ENCODE measurements around the gene B3GNT9. TPM values are rescaled to one million over a fixed set of nuclear protein-coding genes. Genes with fewer than 3 reads are reported as not detected.

B3GNT9 gene, protein sequence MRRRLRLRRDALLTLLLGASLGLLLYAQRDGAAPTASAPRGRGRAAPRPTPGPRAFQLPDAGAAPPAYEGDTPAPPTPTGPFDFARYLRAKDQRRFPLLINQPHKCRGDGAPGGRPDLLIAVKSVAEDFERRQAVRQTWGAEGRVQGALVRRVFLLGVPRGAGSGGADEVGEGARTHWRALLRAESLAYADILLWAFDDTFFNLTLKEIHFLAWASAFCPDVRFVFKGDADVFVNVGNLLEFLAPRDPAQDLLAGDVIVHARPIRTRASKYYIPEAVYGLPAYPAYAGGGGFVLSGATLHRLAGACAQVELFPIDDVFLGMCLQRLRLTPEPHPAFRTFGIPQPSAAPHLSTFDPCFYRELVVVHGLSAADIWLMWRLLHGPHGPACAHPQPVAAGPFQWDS
- total RNA-seq = 55.6 and 102 TPM in 2 replicates

DNA sequence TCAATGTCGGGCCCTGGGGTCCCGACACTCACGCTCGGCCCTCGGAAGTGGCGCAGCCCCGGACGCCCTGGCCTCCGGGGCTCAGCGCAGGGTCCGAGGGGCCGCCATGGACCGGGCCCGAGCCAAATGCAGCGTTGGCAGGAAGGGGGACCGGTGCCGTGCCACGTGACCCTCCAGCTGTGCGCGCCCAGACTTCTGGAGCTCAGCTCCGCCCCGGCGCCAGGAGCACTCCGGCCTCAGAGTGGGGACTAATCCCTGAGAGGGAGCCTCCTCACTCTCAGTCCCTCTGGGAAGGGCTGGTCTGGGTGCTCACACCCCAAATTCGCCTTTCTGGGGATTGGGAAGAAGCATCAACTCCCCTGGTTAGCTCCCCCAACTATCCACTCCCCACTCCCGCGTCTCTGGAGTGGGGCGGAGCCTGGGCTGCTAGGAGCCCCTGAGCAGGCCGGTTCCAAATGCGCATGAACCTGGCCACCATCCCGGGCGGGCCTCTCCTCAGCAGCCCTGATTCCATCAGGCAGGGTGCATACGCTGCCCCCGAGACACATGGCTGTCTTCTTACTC lies at the start of gene B3GNT9:
Gene B3GNT9 (minus strand): TSS at position 166 of the 564 bp plus-strand sequence. CDS start 513 bp downstream, outside the sequence.

GRCh38 chr16:67199011-67199807 lies 48.4 kb upstream of the B3GNT9 start, which contains the start of gene ELMO3:
ELMO3 (plus strand) TSS chr16:67199131; CDS start chr16:67199327, 196 bp downstream.

GRCh38 chr16:67191995-67192681 lies 41.3 kb upstream of the B3GNT9 start, which contains the start of gene E2F4:
E2F4 (plus strand) TSS chr16:67192155; CDS start chr16:67192228, 73 bp downstream.

GRCh38 chr16:67190041-67190440 lies 39.2 kb upstream of the B3GNT9 start, which contains the start of gene EXOC3L1:
EXOC3L1 (minus strand) TSS chr16:67190136; CDS start chr16:67189676, 460 bp downstream.

DNA sequence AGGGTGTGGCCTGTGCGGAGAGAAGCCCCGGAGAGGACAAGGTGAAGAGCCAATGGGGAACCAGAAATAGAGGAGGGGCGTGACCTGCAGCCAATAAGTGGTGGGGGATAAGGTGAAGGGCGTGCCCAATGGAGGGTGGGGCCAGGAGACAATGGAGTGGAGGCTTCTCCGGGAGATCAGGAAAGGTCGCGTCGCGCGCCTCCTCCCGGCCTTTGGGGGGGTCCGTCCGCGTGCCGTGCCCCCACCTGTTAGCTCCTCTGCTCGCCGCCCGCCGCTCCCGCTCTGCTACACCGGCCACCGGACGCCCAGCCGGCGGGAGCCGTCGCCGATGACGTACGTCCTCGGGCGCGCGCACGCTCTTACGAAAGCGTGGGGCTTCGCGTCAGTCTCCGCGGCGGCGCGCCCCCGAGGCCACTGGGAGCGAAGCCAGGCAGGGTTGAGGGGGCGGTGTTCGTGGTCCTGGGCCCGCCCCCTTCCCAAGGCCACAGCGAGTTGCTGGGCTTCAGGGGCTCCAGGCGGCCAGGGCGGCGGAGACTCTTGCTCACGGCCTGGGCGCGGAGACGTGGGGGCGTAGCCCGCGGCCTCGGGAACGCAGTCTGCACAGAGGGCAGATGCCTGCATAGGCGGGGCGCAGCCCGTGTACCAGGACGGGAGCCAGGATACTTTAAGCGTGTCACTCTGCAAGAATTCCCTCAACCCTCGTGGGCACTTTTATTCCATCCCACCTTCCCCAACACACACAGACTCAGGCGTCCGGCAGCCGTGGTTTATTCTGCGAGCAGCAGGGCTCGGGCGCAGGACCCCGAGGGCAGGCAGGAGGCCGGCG lies 33.0 kb upstream of the B3GNT9 start, which contains the start of gene MATCAP1:
Gene MATCAP1 (minus strand): TSS at position 337 of the 826 bp plus-strand sequence. CDS start 3,353 bp downstream, outside the sequence.

DNA sequence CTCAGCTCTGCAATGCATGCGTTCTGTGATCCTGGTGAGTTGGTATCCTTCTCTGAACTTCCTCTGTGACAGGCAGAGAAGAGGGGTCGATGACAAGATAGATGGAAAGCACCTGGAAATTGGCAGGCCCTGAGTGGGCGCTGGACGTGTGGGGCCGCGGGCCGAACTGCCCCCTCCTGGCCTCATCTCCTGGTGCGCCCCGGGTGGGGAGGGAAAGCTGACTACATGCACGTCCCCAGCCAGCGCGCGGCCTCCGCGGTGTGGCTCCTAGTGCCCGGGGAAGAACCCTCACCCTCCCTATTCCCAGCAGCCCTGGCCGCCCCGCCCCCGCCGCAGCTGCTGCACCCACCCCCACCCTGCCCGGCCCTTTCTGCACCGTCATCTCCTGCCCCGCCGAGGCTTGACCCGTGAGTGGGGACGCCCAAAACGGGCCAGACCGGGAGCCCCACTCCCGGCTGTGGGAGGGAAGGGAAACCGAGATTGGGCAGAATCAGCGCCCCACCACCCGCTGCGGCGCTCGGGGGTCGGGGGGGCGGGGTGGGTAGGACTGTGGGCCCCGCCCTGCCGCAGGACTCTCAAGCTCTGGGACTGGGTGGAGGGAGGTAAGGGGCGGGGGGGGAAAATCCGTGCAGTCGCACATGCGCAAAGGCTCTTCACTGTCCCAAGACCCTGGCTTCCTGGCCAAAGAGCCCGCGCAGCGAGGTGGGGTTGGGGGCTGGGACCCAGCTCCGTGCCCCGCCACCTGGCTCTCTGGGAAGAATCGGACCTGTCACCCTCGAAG lies 19.6 kb upstream of the B3GNT9 start, which contains the start of gene NOL3:
Gene NOL3 (plus strand): TSS at position 371 of the 781 bp plus-strand sequence.

GRCh38 chr16:67164599-67165061 lies 13.8 kb upstream of the B3GNT9 start, which contains the start of gene HSF4:
HSF4 (plus strand) TSS chr16:67164745; CDS start chr16:67164812, 67 bp downstream.

DNA sequence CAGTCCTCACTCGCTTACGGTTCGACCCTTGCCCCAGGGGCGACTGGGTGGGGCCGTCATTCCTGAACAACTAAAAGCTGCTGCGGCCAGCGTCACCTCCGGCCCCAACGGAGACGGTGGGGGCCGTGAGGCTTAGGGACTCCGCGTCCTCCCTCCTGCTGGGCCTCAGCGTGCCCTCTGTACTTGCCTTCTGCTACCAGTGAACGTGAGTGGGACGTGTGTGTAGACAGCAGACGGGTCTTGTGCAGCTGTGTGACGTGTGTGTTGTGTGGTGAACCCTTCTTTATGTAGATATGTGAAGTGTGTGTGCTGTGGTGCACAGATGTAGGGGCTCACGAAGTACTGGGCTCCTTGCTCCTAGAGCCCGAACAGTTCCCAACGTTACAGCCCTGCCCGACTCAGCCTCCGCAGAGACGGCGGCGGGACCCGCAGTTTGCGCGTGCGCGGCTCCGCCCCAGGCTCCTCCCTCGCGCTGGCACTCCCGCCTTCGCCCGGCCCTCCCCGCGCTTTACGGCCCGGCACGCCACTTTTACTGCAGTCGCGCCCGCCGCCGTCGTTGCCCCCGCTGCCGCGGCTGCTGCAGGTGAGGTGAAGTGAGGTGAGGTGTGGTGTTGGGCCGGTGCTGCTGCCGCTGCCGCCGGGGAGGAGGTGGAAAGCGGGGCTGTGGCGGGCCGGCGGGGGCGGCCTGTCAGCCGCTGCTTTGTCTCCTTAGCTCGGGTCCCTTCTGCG lies 41.2 kb downstream of the B3GNT9 start, which contains the start of gene PHAF1:
Gene PHAF1 (plus strand): TSS at position 535 of the 729 bp plus-strand sequence. CDS start 235 bp downstream, outside the sequence.

Other genes with a start within 250 kb of the B3GNT9 start
- gene CDH16, start 232.1 kb downstream of the B3GNT9 start, total RNA-seq = under 0.01 and 0.17 TPM in 2 replicates
- 1.7 and 26.5 TPM in 2 replicates for gene RRAD, start 225.5 kb downstream of the B3GNT9 start, total RNA-seq
- gene CIAO2B, start 216.6 kb downstream of the B3GNT9 start, total RNA-seq = 127 and 153 TPM in 2 replicates
- 26.3 and 56.6 TPM in 2 replicates for gene CES2, start 215.5 kb downstream of the B3GNT9 start, total RNA-seq
- gene CES3, start 189.7 kb downstream of the B3GNT9 start, total RNA-seq = 0.66 and 1.9 TPM in 2 replicates
- 1.6 and 6.5 TPM in 2 replicates for gene CES4A, start 162.4 kb downstream of the B3GNT9 start, total RNA-seq
- 53.4 and 89.9 TPM in 2 replicates for gene CBFB, start 121.8 kb downstream of the B3GNT9 start, total RNA-seq
- 16.0 and 19.4 TPM in 2 replicates for gene PHAF1, start 41.1 kb downstream of the B3GNT9 start, total RNA-seq
- gene TRADD, start 8.9 kb upstream of the B3GNT9 start, total RNA-seq = 25.3 and 35.1 TPM in 2 replicates
- 21.7 and 26.3 TPM in 2 replicates for gene FBXL8, start 9.0 kb upstream of the B3GNT9 start, total RNA-seq
- gene HSF4, start 13.7 kb upstream of the B3GNT9 start, total RNA-seq = 12.9 and 50.4 TPM in 2 replicates
- gene NOL3, start 19.5 kb upstream of the B3GNT9 start, total RNA-seq = 12.8 and 18.5 TPM in 2 replicates
- 20.8 and 24.9 TPM in 2 replicates for gene MATCAP1, start 33.0 kb upstream of the B3GNT9 start, total RNA-seq
- gene EXOC3L1, start 39.1 kb upstream of the B3GNT9 start, total RNA-seq = 0.17 TPM in 1 of 2 replicates, not detected in the other
- 51.5 and 63.2 TPM in 2 replicates for gene E2F4, start 41.2 kb upstream of the B3GNT9 start, total RNA-seq
- gene ELMO3, start 48.1 kb upstream of the B3GNT9 start, total RNA-seq = 0.29 and 0.66 TPM in 2 replicates
- gene TMEM208, start 76.1 kb upstream of the B3GNT9 start, total RNA-seq = 32.6 and 42.9 TPM in 2 replicates
- gene FHOD1, start 96.5 kb upstream of the B3GNT9 start, total RNA-seq = 15.7 and 16.6 TPM in 2 replicates
- 1.3 and 2.3 TPM in 2 replicates for gene SLC9A5, start 98.0 kb upstream of the B3GNT9 start, total RNA-seq
- gene PLEKHG4, start 128.5 kb upstream of the B3GNT9 start, total RNA-seq = 29.2 and 55.1 TPM in 2 replicates
- gene KCTD19, start 175.7 kb upstream of the B3GNT9 start, total RNA-seq = 0.50 and 0.87 TPM in 2 replicates
- 0.50 and 0.73 TPM in 2 replicates for gene LRRC36, start 175.8 kb upstream of the B3GNT9 start, total RNA-seq
- 1.0 and 2.2 TPM in 2 replicates for gene TPPP3, start 242.5 kb upstream of the B3GNT9 start, total RNA-seq